EH (cell line): ENCODE data around the gene DPH7.
"Not testable (repeated sequence)": the region's sequence is repeated elsewhere in the genome, so short reads cannot be mapped to it uniquely, and the experiment has no call there.

Experiments
- DNase-seq: peaks from one replicate; pipeline ENCODE4 v3.0.0-alpha.2; 2015; ENCODE audit warnings: low read depth

The DPH7 gene

DNA sequence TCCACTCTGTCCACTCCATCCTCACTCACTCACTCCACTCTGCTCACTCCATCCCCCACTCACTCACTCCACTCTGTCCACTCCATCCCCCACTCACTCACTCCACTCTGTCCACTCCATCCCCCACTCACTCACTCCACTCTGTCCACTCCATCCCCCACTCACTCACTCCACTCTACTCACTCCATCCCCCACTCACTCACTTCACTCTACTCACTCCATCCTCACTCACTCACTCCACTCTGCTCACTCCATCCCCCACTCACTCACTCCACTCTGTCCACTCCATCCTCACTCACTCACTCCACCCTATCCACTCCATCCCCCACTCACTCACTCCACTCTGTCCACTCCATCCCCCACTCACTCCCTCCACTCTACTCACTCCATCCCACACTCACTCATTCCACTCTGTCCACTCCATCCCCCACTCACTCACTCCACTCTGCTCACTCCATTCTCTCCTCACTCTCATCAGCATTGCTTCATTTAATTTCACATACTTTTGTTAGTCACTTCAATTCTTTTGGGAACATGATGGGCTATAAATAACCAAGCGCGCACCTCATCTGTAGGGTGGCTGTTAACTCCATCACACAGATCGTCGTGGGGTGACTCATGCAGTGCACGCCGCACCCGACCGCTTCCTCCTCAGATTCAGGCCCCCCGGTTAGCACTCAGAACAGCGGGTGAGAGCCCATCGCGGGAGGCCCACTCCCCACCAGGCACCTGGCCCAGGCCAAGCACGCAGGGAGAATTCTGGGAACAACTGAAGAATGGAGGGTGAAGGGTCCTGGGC lies 59.9 kb downstream of the DPH7 start:
- peak; percentile 15 for DNase-seq

DNA sequence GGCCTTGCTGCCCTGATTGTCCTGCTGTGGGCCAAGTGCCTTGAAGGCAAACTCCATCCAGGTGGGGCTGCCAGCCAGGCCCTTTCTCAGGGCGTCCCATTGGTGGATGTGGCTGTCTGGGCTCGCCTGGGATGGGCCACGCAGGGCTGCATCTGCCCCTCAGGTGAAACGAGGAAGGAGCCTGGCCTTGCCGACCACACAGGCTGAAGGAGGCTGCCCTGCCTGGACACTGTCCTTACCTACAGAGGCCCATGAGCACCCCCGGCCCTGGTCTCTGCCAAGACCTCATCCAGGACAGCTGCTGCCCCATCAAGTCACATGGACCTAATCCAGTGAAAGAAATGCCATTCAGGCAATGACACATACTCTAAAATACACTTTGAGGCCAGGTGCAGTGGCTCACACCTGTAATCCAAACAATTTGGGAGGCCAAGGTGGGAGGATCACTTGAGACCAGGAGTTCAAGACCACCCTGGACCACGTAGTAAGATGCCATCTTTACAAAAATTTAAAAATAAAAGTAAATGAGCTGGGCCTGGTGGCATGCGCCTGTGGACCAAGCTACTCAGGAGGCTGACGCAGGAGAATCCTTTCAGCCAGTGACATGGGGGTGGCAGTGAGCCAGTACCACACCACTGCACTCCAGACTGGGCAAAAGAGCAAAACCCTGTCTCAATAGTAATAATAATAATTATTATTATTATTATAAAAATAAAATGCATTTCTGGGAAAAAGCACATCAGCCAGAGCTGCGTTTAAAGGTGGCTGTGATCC lies 62.4 kb downstream of the DPH7 start:
- no peak for DNase-seq

- DNase-seq = no peak
Observed at GRCh38 chr9:137515338-137515724, 63.4 kb downstream of the DPH7 start.

GRCh38 chr9:137514691-137515337 lies 63.9 kb downstream of the DPH7 start:
- no peak for DNase-seq

- not testable (repeated sequence) for DNase-seq
Observed at GRCh38 chr9:137513801-137514570, 64.7 kb downstream of the DPH7 start.

DNA sequence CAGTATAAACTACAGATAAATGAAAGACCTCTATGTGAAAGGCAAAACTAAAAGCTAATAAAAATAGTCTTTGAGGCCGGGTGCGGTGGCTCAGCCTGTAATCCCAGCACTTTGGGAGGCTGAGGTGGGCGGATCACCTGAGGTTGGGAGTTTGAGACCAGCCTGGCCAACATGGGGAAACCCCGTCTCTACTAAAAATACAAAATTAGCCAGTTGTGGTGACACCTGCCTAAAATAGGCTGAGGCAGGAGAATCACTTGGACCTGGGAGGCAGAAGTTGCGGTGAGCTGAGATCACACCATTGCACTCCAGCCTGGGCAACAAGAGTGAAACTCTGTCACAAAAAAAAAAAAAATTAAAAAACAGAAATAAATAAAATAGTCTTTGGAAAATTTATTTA lies 65.6 kb downstream of the DPH7 start:
- DNase-seq = not testable (repeated sequence)

GRCh38 chr9:137511758-137512463 lies 66.8 kb downstream of the DPH7 start:
- no peak for DNase-seq

GRCh38 chr9:137511126-137511525 lies 67.6 kb downstream of the DPH7 start:
- not testable (repeated sequence) for DNase-seq

DNA sequence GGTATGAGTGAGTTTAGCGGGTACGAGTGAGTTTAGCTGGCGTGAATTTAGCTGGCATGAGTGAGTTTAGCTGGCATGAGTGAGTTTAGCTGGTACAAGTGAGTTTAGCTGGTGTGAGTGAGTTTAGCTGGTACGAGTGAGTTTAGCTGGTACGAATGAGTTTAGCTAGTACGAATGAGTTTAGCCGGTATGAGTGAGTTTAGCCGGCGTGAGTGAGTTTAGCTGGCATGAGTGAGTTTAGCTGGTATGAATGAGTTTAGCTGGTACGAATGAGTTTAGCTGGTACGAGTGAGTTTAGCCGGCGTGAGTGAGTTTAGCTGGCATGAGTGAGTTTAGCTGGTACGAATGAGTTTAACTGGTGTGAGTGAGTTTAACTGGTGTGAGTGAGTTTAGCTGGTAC lies 69.5 kb downstream of the DPH7 start:
- no peak for DNase-seq

- DNase-seq = peak; percentile 87
Observed at GRCh38 chr9:137506702-137507171, 72.0 kb downstream of the DPH7 start.

- no peak for DNase-seq
Observed at GRCh38 chr9:137506274-137506673, 72.5 kb downstream of the DPH7 start.

DNA sequence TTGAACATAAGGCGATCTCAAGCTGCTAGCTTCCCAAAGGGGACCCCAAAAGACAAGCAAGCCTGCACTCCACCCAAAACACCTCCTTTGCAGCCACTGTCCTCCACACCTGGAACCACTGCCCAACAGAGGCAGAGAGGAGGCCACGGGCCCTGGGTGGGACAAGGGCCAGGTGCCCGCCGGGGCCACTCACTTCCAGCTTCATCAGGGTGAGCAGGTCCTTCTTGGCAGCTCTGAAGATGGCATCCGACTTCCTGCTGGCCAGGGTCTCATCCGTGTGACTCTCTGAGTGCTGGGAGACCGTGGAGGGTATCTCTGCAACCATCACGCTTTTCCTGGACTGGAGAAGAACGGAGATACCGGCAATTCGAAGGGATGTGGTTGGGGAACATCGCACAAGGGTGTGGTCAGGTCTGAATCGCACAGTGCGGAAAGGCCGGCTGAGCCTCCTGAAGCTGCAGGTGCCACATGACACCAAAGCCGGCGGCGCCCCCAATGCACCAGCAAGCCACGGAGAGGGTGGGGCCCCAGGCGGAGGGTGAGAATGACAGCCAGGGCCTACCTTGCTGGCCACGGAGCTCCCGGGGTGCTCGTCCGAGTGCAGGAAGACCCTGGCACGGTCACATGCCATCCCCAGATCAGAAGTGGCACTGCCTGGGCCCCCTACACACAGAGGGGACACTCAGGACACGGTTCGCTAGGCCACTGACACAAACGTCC lies 73.1 kb downstream of the DPH7 start:
- no peak for DNase-seq
